Psoas muscle (tissue), 8 donors: ENCODE results near the gene SUPT16H. TPM values are rescaled to one million over a fixed set of nuclear protein-coding genes. Genes with fewer than 3 reads are reported as not detected.

Experiments
- ATAC-seq, 4 donors: fragments of 200-7000 bp; cut with Tn5 transposase; one replicate each; pipeline ENCODE4 v1.9.1; 2020; ENCODE audit warnings: moderate library complexity in 3 of 4, mild to moderate bottlenecking in 2 of 4
- DNase-seq, 2 donors: peaks; one replicate each; pipeline ENCODE4 v3.0.0-alpha.2; 2020
- H3K27ac ChIP-seq: fragments of 200-600 bp; one replicate; pipeline ENCODE4 v1.8.0; 2022
- H3K27me3 ChIP-seq, 3 donors: fragments of 200-600 bp in 1 of 3; one replicate each; pipeline versions ENCODE4 v1.6.1 to v1.8.0; 2013 to 2022; ENCODE audit warnings: low read length in 2 of 3, mild to moderate bottlenecking in 2 of 3, moderate library complexity in 1 of 3; ENCODE audit not compliant: insufficient read depth in 3 of 3
- H3K36me3 ChIP-seq, 2 donors: fragments of 200-600 bp in 1 of 2; one replicate each; pipeline versions ENCODE4 v1.6.1 to v1.8.0; 2013 to 2022; ENCODE audit warnings: low read depth in 1 of 2, mild to moderate bottlenecking in 1 of 2, moderate library complexity in 1 of 2; ENCODE audit not compliant: insufficient read depth in 1 of 2
- H3K4me1 ChIP-seq: fragments of 200-600 bp; one replicate; pipeline ENCODE4 v1.8.0; 2022
- H3K4me3 ChIP-seq: fragments of 200-600 bp; one replicate; pipeline ENCODE4 v1.8.0; 2022; ENCODE audit warnings: mild to moderate bottlenecking
- H3K9me3 ChIP-seq: fragments of 200-600 bp; one replicate; pipeline ENCODE4 v1.8.0; 2022
- CTCF ChIP-seq: fragments of 200-600 bp; IDR thresholded peaks from one replicate; pipeline ENCODE4 v1.8.0; 2022; ENCODE audit warnings: antibody characterized with exemption
- WGBS, 3 donors: extraction: QIAGEN DNeasy Blood & Tissue Kit; methylation state at CpG; one replicate each; pipeline versions ENCODE4 v1.1.6 to v1.1.7; 2013; 5-methylcytosine and 5-hydroxymethylcytosine counted together
- intact Hi-C, 2 donors: fragments of 100-400 bp; cut with DNase I; formaldehyde crosslinking; loops; one replicate each; pipeline versions ENCODE4 v1.11.0 to v1.14.2; 2022
- polyA plus RNA-seq, 3 donors: library from polyadenylated mRNA; stranded (reverse); fragments of 200-250 nt; gene quantifications; one replicate each; pipeline ENCODE4 v1.2.3, GENCODE V29; 2013
- total RNA-seq, 4 donors: library from RNA; stranded (reverse); fragmentation: NEBNext Ultra II Directional in 2 of 4; extraction: Animal tissue kit (Norgen Biotek cat#: 25700) in 2 of 4; gene quantifications; one replicate each; pipeline versions ENCODE4 v1.2.1 to v1.2.4, GENCODE V29; 2021 to 2023
- donor health status: healthy with polysubstance abuse.
- donor health status: DM: no; HTN: no; CAD: no; lungs with moderate emphysema.
- donor health status: Bipolar disorder and iron deficiency.
- donor health status: healthy.
- donor health status: DM: yes; HTN: yes; CAD: no.
- donor health status: DM: no; HTN: no; CAD: no.
- donor health status: DM: no; HTN: no; CAD: no.
- donor health status: DM: yes; HTN: yes; CAD: no.

The SUPT16H gene
- total and polyA plus RNA-seq, 7 donors, result 23.6 to 42.0 (median 28.4) TPM

- no peaks in the 10 kb centered on the region for H3K36me3 ChIP-seq
- H3K9me3 ChIP-seq, result no peaks in the 10 kb centered on the region
- H3K4me1 ChIP-seq, result no peaks in the 10 kb centered on the region
- no peak for DNase-seq
- no peak for TF ChIP-seq CTCF
- 67 to 80% (median 77%) methylated on average over 2 of the region's 2 CpGs for WGBS, 3 donors
- no peak for ATAC-seq
- H3K27ac ChIP-seq, result no peak overlapping the region
- no peaks in the 10 kb centered on the region for H3K27me3 ChIP-seq
- no peak overlapping the region for H3K4me3 ChIP-seq
- intact Hi-C loops, result no loop called here
Observed at GRCh38 chr14:21322716-21323115, 61.1 kb downstream of the SUPT16H start.

- no peak for TF ChIP-seq CTCF
- Histone ChIP-seq H3K27me3 (no peaks in the 10 kb centered on the region), H3K27ac (no peak overlapping the region), H3K4me1 (no peaks in the 10 kb centered on the region), H3K36me3 (no peaks in the 10 kb centered on the region), H3K4me3 (no peak overlapping the region), H3K9me3 (no peaks in the 10 kb centered on the region)
- WGBS, 3 donors, result 78 to 88% (median 85%) methylated on average over 2 of the region's 2 CpGs
- no peak for ATAC-seq
- intact Hi-C loops, result no loop called here
- no peak for DNase-seq
Observed at GRCh38 chr14:21320913-21321312, 62.9 kb downstream of the SUPT16H start.

- DNase-seq, result no peak
- ATAC-seq, result no peak
- intact Hi-C loops, result no loop called here
- no peak overlapping the region for H3K4me3 ChIP-seq
- WGBS, 3 donors, result 36 to 42% (median 38%) methylated on average over 3 of the region's 3 CpGs
- no peak overlapping the region for H3K27ac ChIP-seq
- TF ChIP-seq CTCF, result no peak
- no peaks in the 10 kb centered on the region for H3K4me1 ChIP-seq
- peaks cover 0 to 5% (median 0%) of the 10 kb centered on the region in 3 donors for H3K27me3 ChIP-seq
- no peaks in the 10 kb centered on the region for H3K9me3 ChIP-seq
- H3K36me3 ChIP-seq, result no peaks in the 10 kb centered on the region
Observed at GRCh38 chr14:21317398-21317797, 66.4 kb downstream of the SUPT16H start.

GRCh38 chr14:21313512-21313911 is 70.3 kb downstream of the SUPT16H start:
- intact Hi-C loops, result no loop called here
- DNase-seq, result no peak
- 82 to 87% (median 86%) methylated on average over 12 of the region's 12 CpGs for WGBS, 3 donors
- H3K36me3 ChIP-seq, result no peaks in the 10 kb centered on the region
- no peak overlapping the region for H3K4me3 ChIP-seq
- ATAC-seq, result no peak
- H3K27ac ChIP-seq, result no peak overlapping the region
- TF ChIP-seq CTCF, result no peak
- H3K4me1 ChIP-seq, result no peaks in the 10 kb centered on the region
- peaks cover 0 to 15% (median 3%) of the 10 kb centered on the region in 3 donors for H3K27me3 ChIP-seq
- H3K9me3 ChIP-seq, result no peaks in the 10 kb centered on the region

- intact Hi-C loops, result no loop called here
- H3K27me3 ChIP-seq, result peaks cover 0 to 16% (median 3%) of the 10 kb centered on the region in 3 donors
- H3K36me3 ChIP-seq, result no peaks in the 10 kb centered on the region
- DNase-seq, result no peak
- TF ChIP-seq CTCF, result no peak
- WGBS, 3 donors, result 59 to 67% (median 60%) methylated on average over 2 of the region's 2 CpGs
- no peak for ATAC-seq
- no peaks in the 10 kb centered on the region for H3K4me1 ChIP-seq
- H3K9me3 ChIP-seq, result no peaks in the 10 kb centered on the region
- no peak overlapping the region for H3K4me3 ChIP-seq
- H3K27ac ChIP-seq, result no peak overlapping the region
Observed at GRCh38 chr14:21311614-21312013, 72.2 kb downstream of the SUPT16H start.
